ENCODE measurements around the gene ARHGAP29. TPM values are rescaled to one million over a fixed set of nuclear protein-coding genes. Genes with fewer than 3 reads are reported as not detected.

ARHGAP29 gene, protein sequence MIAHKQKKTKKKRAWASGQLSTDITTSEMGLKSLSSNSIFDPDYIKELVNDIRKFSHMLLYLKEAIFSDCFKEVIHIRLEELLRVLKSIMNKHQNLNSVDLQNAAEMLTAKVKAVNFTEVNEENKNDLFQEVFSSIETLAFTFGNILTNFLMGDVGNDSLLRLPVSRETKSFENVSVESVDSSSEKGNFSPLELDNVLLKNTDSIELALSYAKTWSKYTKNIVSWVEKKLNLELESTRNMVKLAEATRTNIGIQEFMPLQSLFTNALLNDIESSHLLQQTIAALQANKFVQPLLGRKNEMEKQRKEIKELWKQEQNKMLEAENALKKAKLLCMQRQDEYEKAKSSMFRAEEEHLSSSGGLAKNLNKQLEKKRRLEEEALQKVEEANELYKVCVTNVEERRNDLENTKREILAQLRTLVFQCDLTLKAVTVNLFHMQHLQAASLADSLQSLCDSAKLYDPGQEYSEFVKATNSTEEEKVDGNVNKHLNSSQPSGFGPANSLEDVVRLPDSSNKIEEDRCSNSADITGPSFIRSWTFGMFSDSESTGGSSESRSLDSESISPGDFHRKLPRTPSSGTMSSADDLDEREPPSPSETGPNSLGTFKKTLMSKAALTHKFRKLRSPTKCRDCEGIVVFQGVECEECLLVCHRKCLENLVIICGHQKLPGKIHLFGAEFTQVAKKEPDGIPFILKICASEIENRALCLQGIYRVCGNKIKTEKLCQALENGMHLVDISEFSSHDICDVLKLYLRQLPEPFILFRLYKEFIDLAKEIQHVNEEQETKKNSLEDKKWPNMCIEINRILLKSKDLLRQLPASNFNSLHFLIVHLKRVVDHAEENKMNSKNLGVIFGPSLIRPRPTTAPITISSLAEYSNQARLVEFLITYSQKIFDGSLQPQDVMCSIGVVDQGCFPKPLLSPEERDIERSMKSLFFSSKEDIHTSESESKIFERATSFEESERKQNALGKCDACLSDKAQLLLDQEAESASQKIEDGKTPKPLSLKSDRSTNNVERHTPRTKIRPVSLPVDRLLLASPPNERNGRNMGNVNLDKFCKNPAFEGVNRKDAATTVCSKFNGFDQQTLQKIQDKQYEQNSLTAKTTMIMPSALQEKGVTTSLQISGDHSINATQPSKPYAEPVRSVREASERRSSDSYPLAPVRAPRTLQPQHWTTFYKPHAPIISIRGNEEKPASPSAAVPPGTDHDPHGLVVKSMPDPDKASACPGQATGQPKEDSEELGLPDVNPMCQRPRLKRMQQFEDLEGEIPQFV
- 27.3 TPM for total RNA-seq

GRCh38 chr1:94237291-94238226, at the start of gene ARHGAP29:
ARHGAP29 (minus strand) TSS chr1:94237584; CDS start chr1:94231611, 5,973 bp downstream.
- no peaks in the 10 kb centered on the region for H3K27me3 ChIP-seq
- no peak for DNase-seq (ENCODE audit: extremely low spot score in 2 of 2)
- H3K36me3 ChIP-seq, result no peaks in the 10 kb centered on the region
- H3K4me3 ChIP-seq, result peak within 1 kb of the TSS; percentile 70 to 77
- peaks cover 22% of the 10 kb centered on the region for H3K4me1 ChIP-seq
- intact Hi-C loops (cut with DNase I), result loop anchor here (5.0 kb wide), 2 partner anchors 95 to 175 kb away; no protein-coding TSS in a partner anchor
- peak within 1 kb of the TSS; percentile 85 for H3K27ac ChIP-seq
- TF ChIP-seq POLR2A (IDR thresholded peaks at IDR 0.05) (peak; percentile 55 to 77), POLR2AphosphoS5 (IDR thresholded peaks at IDR 0.05; ENCODE audit: insufficient read depth in 1 of 2, low read depth in 1 of 2) (peak in 1 of 2 donors; percentile 74), CTCF (IDR thresholded peaks at IDR 0.05) (no peak)
- H3K9me3 ChIP-seq, result no peaks in the 10 kb centered on the region

- TF ChIP-seq CTCF (IDR thresholded peaks at IDR 0.05), result no peak
- no peak for TF ChIP-seq POLR2A (IDR thresholded peaks at IDR 0.05)
- TF ChIP-seq POLR2AphosphoS5 (IDR thresholded peaks at IDR 0.05; ENCODE audit: insufficient read depth in 1 of 2, low read depth in 1 of 2), result no peak
- DNase-seq (ENCODE audit: extremely low spot score in 2 of 2), result no peak
- Histone ChIP-seq H3K9me3 (no peaks in the 10 kb centered on the region), H3K27me3 (no peaks in the 10 kb centered on the region), H3K36me3 (no peaks in the 10 kb centered on the region), H3K27ac (no peak overlapping the region), H3K4me1 (no peaks in the 10 kb centered on the region), H3K4me3 (no peak overlapping the region)
- intact Hi-C loops (cut with DNase I), result no loop called here
Measured at GRCh38 chr1:94286864-94287437, 49.6 kb upstream of the ARHGAP29 start.

GRCh38 chr1:94285031-94285654, 47.8 kb upstream of the ARHGAP29 start:
- Histone ChIP-seq H3K4me3 (no peak overlapping the region), H3K9me3 (no peaks in the 10 kb centered on the region), H3K4me1 (no peaks in the 10 kb centered on the region), H3K36me3 (no peaks in the 10 kb centered on the region), H3K27me3 (no peaks in the 10 kb centered on the region), H3K27ac (no peak overlapping the region)
- intact Hi-C loops (cut with DNase I), result no loop called here
- TF ChIP-seq POLR2AphosphoS5 (IDR thresholded peaks at IDR 0.05; ENCODE audit: insufficient read depth in 1 of 2, low read depth in 1 of 2) (no peak), POLR2A (IDR thresholded peaks at IDR 0.05) (no peak), CTCF (IDR thresholded peaks at IDR 0.05) (no peak)
- no peak for DNase-seq (ENCODE audit: extremely low spot score in 2 of 2)

DNA sequence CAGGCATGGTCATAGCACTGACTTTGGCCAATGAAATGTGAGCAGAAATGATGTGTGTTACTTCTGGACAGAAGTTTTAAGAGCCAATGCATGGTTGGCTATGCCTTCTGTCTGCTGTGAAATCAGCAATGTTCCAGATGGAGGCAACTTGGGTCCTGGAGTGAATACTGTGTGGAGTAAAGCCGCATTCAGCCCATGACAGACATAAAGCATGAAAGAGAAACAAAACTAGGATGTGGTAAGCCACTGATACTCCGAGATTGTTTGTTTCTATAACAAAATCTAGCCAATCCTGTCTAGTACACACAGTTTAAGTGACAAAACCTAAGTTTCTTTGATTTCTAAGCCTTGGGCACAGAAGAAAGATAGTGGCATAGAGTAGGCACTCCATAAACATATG, 47.1 kb upstream of the ARHGAP29 start:
- Histone ChIP-seq H3K27me3 (no peaks in the 10 kb centered on the region), H3K27ac (no peak overlapping the region), H3K36me3 (no peaks in the 10 kb centered on the region), H3K9me3 (no peaks in the 10 kb centered on the region), H3K4me1 (no peaks in the 10 kb centered on the region), H3K4me3 (no peak overlapping the region)
- TF ChIP-seq POLR2AphosphoS5 (IDR thresholded peaks at IDR 0.05; ENCODE audit: insufficient read depth in 1 of 2, low read depth in 1 of 2) (no peak), CTCF (IDR thresholded peaks at IDR 0.05) (no peak), POLR2A (IDR thresholded peaks at IDR 0.05) (no peak)
- intact Hi-C loops (cut with DNase I), result no loop called here
- no peak for DNase-seq (ENCODE audit: extremely low spot score in 2 of 2)

All from vagina (tissue), 2 donors.